ENCODE data around the gene GPN1.
"Not testable (repeated sequence)": the region's sequence is repeated elsewhere in the genome, so short reads cannot be mapped to it uniquely, and the experiment has no call there.

Gene GPN1

DNA sequence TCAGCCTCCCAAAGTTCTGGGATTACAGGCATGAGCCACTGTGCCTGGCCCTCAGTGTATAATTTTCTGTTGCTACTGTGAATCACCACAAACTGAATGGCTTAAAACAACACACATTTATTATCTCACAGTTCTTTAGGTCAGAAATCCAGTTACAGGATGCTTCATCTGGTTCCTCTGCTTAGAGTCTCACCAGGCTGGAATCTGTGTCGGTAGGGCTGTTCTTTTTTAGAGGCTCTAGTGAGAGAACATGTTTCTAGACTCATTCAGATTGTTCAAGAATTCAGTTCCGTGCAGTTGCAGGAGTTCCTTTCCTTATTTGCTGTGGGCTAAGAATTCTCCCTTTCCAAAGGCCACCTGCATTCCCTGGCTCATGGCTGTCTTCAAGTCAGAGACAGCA is 22.2 kb upstream of the GPN1 start:
- Mint-ChIP-seq H3K4me3 (no peak overlapping the region), H3K36me3 (ENCODE audit: low read depth) (peaks cover 81% of the 10 kb centered on the region), H3K27me3 (no peaks in the 10 kb centered on the region), H3K4me1 (ENCODE audit: low read depth) (peaks cover 6% of the 10 kb centered on the region), H3K27ac (peak overlapping the region; percentile 66), H3K9me3 (no peaks in the 10 kb centered on the region)
- no peak for DNase-seq

DNA sequence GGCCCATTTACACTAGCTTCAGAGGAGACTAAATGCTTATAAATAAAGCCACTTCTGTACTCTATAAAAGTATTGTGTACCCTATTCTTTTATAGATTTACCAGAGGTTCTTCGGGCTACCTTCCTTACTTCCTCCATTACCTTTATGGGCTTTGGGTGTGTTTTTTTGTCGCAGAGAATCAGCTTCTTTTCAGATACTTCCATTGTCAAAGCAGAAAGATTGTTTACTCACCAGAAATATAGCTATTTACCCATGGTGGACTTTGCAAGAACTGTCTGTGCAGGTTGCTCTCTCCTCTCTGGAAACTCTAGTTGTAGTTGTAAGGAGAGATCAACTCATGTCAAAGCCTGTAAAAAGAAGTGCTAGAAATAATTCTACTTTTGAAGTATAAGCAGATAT is 14.9 kb upstream of the GPN1 start:
- peaks cover 3% of the 10 kb centered on the region for H3K4me1 Mint-ChIP-seq (ENCODE audit: low read depth)
- no peaks in the 10 kb centered on the region for H3K27me3 Mint-ChIP-seq
- H3K9me3 Mint-ChIP-seq: no peaks in the 10 kb centered on the region
- no peak for DNase-seq
- no peak overlapping the region for H3K27ac Mint-ChIP-seq
- peaks cover 85% of the 10 kb centered on the region for H3K36me3 Mint-ChIP-seq (ENCODE audit: low read depth)
- no peak overlapping the region for H3K4me3 Mint-ChIP-seq

DNA sequence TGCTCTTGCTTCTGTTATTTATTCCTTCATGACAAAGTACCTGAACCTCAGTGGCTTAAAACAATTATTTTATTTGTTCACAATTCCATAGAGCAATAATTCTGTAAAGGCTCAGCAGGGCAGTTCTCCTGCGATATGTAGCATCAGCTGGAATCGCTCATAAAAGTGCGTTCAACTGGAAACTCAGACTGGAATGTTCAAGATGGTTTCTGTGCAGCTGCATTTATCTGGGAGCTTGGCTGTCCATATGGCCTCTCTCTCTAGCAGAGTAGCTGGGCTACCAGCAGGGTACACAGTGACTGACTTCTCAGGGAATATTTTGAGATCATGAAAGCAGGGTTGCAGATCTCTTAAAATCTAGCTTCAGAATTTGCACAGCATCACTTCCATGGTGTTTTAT is 13.5 kb upstream of the GPN1 start:
- Mint-ChIP-seq H3K27ac (peak overlapping the region; percentile 10), H3K4me3 (no peak overlapping the region), H3K4me1 (ENCODE audit: low read depth) (peaks cover 3% of the 10 kb centered on the region), H3K9me3 (no peaks in the 10 kb centered on the region), H3K27me3 (no peaks in the 10 kb centered on the region), H3K36me3 (ENCODE audit: low read depth) (peaks cover 84% of the 10 kb centered on the region)
- DNase-seq: no peak

DNA sequence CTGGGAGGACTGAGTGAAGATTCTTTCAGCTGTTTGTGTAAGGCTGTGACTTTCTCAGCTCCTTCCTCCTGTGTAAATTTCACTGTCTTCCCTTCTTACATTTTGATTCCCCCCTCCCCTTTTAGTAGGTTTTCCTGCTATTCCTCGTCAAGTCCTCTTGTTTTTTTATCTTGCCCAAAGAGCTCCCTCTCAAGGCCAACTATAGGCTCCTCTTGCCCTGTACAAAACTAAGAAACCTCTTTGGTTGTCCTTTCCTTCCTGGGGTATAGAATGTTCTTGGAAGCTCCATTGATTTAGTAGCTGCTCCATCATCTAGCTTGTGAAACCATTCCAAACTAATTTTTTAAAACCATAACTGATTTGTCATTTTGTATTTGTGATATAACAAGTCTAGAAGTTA is 7.3 kb upstream of the GPN1 start:
- H3K4me3 Mint-ChIP-seq: no peak overlapping the region
- DNase-seq: no peak
- peaks cover 80% of the 10 kb centered on the region for H3K36me3 Mint-ChIP-seq (ENCODE audit: low read depth)
- H3K27ac Mint-ChIP-seq: no peak overlapping the region
- peaks cover 5% of the 10 kb centered on the region for H3K4me1 Mint-ChIP-seq (ENCODE audit: low read depth)
- H3K9me3 Mint-ChIP-seq: no peaks in the 10 kb centered on the region
- no peaks in the 10 kb centered on the region for H3K27me3 Mint-ChIP-seq

DNA sequence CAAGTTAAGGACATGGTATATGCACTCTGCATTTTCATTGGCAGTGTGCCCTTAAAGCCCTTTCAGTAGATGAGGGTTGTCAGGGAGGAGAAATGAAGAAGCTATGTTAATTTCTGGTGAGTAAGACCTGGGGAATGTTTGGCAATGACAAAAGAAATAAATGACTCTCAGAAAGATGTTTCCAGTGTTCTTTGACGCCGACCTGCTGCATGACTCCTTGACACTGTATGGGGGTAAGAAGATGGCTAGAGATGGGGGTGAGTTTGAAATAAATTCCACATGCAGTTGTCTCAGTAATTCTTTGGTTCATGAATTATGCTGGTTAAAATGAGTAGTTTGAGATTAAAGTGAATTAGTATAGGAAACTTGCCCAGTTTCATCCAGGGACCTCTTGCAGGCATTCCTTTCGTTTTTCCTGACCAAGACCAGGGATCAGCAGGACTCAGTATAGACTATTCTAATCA is 5.9 kb upstream of the GPN1 start:
- Mint-ChIP-seq H3K4me3 (no peak overlapping the region), H3K27ac (peak overlapping the region; percentile 15), H3K36me3 (ENCODE audit: low read depth) (peaks cover 67% of the 10 kb centered on the region), H3K4me1 (ENCODE audit: low read depth) (peaks cover 5% of the 10 kb centered on the region), H3K9me3 (no peaks in the 10 kb centered on the region), H3K27me3 (no peaks in the 10 kb centered on the region)
- DNase-seq: no peak

DNA sequence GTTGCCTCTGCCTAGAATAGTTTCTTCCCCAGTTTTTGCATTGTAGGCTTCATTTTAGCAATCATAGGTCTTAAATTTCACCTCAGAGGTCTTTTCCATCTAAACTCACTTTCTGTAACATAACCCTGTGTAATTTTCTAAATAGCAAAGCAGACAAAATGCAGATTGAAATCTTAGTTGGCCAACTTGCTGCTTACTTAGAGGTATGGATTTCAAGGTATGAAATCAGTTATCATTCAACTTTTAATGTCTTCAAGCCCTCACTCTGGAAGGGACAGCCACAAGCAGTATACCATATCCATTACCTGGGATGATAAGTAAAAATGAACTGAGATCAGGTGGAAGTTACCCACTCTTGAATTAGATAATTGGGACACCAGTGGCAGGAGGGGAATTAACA is 3.9 kb upstream of the GPN1 start:
- Mint-ChIP-seq H3K4me3 (no peak overlapping the region), H3K27me3 (no peaks in the 10 kb centered on the region), H3K36me3 (ENCODE audit: low read depth) (peaks cover 51% of the 10 kb centered on the region), H3K4me1 (ENCODE audit: low read depth) (peaks cover 5% of the 10 kb centered on the region), H3K27ac (no peak overlapping the region), H3K9me3 (no peaks in the 10 kb centered on the region)
- DNase-seq: no peak

DNA sequence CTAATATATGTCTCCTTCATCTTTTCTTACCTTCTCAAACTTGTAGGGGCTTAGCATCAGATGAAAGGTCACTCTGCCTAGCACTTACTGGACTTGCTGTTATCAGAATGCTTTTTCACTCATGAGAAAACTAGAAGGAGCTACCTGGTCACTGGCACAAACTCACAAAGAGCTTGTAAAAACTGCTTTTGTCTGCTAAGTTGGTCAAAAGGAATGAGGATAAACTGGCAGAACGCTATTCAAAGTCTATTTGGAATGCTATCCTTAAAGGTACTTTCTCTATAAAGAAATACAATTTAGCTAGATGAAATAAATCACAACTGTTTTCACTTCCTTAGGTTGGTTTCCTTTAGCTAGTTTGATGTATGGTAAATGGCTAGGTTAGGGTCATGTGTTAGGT is 2.5 kb upstream of the GPN1 start:
- Mint-ChIP-seq H3K4me1 (ENCODE audit: low read depth) (peaks cover 15% of the 10 kb centered on the region), H3K36me3 (ENCODE audit: low read depth) (peaks cover 40% of the 10 kb centered on the region)
- DNase-seq, H3K9me3 Mint-ChIP-seq, H3K27me3 Mint-ChIP-seq, H3K27ac Mint-ChIP-seq, H3K4me3 Mint-ChIP-seq: not testable (repeated sequence)

DNA sequence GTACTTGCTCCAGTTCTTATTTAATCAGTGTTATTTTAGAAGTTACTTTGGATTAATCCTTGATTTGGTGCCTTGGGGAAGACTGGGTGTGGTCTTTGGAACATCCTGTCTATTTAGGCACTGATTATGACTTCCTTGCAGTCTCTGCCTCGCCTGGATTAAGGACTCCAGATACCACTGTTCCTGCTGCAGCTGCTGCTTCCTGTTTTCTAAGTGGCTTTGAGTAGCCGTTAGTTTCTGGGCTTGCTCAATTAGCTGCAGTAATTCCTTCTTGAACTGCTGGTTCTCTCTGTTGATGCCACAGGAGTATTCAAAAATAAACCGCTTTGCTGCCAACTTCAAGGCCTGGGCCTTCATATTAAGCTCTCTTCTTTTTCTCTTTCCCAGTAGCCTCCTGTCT is 1.9 kb upstream of the GPN1 start:
- peaks cover 21% of the 10 kb centered on the region for H3K4me1 Mint-ChIP-seq (ENCODE audit: low read depth)
- not testable (repeated sequence) for DNase-seq, H3K9me3 Mint-ChIP-seq, H3K27me3 Mint-ChIP-seq, H3K4me3 Mint-ChIP-seq
- peaks cover 34% of the 10 kb centered on the region for H3K36me3 Mint-ChIP-seq (ENCODE audit: low read depth)
- H3K27ac Mint-ChIP-seq: peak overlapping the region; percentile 33

DNA sequence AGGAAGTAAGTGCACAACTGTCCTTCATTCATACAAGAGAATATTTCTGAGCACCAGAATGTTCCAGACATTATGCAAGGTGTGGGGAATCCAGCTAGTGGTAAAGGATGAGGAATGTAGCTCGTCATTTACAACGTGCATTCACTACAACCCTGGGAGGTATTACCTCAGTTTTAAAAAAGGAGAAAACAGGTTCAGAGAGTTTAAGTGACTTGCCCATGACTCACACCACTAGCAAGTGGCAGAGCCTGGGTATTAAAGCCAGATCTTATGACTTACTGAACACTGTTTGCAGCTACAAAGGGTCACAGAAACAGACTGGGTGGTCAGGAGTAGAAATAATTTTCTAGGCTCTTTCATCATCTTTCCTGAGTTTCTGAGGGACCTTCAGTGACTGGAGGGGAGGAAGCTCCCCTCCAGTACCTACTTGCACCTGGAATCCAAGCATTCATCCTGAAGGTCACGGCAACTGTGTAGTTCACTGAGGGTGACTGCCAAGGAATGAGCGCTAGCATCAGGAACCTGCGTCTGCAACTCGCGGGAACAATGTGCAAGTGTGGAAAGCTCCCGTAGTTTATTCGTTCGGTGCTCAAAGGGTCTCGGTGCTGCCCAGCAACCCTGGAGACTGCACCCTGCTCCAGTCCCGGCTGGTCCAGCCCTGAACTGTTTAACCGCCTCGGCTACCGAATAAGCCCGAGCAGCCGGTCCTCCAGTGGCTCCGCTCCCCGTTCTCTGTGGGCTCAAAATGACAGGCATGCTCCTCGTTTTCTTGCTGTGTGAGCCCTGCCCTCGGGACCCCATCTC is 685 bp upstream of the GPN1 start:
- DNase-seq: no peak

DNA sequence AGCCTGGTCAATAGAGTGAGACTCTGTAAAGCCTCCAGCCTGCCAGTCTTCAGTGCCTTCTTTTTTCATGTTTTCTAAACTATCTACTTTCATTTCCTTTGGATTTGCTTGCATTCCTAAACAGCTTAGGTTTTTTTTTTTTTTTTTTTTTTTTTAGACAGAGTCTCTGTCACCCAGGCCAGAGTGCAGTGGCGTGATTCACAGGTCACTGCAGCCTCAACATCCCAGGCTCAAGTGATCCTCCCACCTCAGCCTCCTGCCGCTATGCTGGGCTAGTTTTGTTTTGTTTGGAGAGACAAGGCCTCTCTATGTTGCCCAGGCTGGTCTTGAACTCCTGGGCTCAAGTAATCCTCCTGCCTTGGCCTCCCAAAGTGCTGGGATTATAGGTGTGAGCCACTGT is 1.4 kb downstream of the GPN1 start:
- H3K4me3 Mint-ChIP-seq, H3K27me3 Mint-ChIP-seq, DNase-seq, H3K9me3 Mint-ChIP-seq, H3K27ac Mint-ChIP-seq: not testable (repeated sequence)
- Mint-ChIP-seq H3K4me1 (ENCODE audit: low read depth) (peaks cover 32% of the 10 kb centered on the region), H3K36me3 (ENCODE audit: low read depth) (peaks cover 12% of the 10 kb centered on the region)

More for the DNA sequence above, 685 bp upstream of the GPN1 start:
- no peaks in the 10 kb centered on the region for H3K27me3 Mint-ChIP-seq
- peaks cover 24% of the 10 kb centered on the region for H3K4me1 Mint-ChIP-seq (ENCODE audit: low read depth)
- no peak overlapping the region for H3K4me3 Mint-ChIP-seq
- no peak overlapping the region for H3K27ac Mint-ChIP-seq
- no peaks in the 10 kb centered on the region for H3K9me3 Mint-ChIP-seq
- H3K36me3 Mint-ChIP-seq (ENCODE audit: low read depth): peaks cover 21% of the 10 kb centered on the region

DNA sequence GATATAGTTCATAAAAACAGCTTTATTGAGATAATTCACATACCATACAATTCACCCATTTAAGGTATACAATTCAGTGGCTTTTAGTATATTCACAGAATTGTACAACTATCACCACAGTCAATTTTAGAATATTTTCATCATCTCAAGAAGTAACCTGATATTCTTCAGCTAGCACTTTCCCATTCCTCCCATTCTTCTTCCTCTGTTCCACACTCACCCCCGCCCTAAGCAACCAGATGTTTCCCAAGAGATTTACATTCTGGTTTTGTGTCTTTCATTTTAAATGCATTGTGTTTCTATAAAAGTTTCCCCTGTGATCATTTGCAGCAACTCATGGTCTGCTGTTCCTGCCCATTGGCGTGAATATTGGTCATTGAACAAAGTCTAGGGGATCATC is 5.4 kb downstream of the GPN1 start:
- H3K27ac Mint-ChIP-seq: no peak overlapping the region
- no peak for DNase-seq
- no peaks in the 10 kb centered on the region for H3K9me3 Mint-ChIP-seq
- H3K4me1 Mint-ChIP-seq (ENCODE audit: low read depth): peaks cover 62% of the 10 kb centered on the region
- H3K4me3 Mint-ChIP-seq: no peak overlapping the region
- H3K27me3 Mint-ChIP-seq: no peaks in the 10 kb centered on the region
- H3K36me3 Mint-ChIP-seq (ENCODE audit: low read depth): peaks cover 34% of the 10 kb centered on the region

DNA sequence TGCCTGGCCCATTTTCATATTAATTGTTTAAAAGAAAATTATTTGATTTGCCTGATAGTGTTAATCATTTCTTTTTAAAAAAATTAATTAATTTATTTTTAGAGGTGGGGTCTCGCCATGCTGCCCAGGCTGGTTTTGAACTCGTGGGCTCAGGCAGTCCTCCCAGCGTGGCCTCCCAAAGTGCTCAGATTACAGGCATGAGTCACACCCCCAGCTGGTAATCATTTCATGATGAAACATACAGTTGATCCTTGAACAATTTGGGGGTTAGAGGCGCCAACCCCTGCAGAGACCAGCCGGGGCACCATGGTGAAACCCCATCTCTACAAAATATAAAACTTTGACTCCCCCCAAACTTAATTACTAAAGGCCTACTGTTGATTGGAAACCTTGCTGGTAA is 7.9 kb downstream of the GPN1 start:
- H3K4me3 Mint-ChIP-seq: no peak overlapping the region
- no peak overlapping the region for H3K27ac Mint-ChIP-seq
- no peak for DNase-seq
- no peaks in the 10 kb centered on the region for H3K9me3 Mint-ChIP-seq
- H3K27me3 Mint-ChIP-seq: no peaks in the 10 kb centered on the region
- H3K4me1 Mint-ChIP-seq (ENCODE audit: low read depth): peaks cover 58% of the 10 kb centered on the region
- peaks cover 57% of the 10 kb centered on the region for H3K36me3 Mint-ChIP-seq (ENCODE audit: low read depth)

DNA sequence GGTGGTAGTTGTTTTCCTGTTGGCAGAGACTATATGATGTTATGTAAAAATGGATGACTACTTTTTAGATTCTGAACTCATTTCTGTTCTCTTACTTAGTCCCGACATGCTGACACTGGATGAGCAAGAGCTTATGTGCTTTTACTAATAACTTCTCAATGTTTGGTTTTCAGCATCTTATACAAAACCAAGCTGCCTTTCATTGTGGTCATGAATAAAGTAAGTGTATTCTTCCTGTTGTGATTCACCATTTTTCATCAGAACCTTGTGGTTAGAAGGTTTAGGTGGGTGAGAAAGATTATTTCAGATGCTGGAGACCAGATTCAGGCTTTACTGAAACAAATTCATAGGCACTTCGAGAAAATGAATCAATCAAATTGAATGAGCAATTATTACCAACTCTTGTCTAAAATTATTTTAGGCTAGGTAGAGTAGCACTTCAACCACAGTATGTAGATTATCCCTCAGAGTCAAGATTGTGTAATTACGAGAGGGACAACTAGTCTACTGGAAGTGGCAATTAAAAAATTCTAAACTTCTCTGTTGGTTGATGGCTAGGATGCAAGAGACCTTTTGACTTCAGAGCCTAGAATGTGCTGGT is 9.3 kb downstream of the GPN1 start:
- peaks cover 68% of the 10 kb centered on the region for H3K36me3 Mint-ChIP-seq (ENCODE audit: low read depth)
- no peaks in the 10 kb centered on the region for H3K27me3 Mint-ChIP-seq
- no peak for DNase-seq
- peak overlapping the region; percentile 69 for H3K4me3 Mint-ChIP-seq
- peak overlapping the region; percentile 99 for H3K27ac Mint-ChIP-seq
- H3K4me1 Mint-ChIP-seq (ENCODE audit: low read depth): peaks cover 50% of the 10 kb centered on the region
- H3K9me3 Mint-ChIP-seq: no peaks in the 10 kb centered on the region

DNA sequence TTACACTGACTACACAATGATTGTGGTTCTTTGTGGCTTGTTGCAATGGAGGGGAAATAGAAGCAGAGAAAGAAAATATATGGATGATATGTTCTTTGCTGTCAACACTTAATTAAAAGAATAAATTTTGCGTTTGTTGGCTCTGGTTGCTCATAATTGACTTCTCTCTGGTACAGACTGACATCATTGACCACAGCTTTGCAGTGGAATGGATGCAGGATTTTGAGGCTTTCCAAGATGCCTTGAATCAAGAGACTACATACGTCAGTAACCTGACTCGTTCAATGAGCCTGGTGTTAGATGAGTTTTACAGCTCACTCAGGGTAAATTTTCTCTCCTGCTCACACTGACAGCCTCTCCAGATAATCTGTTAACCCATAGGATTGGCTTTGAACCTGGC is 9.9 kb downstream of the GPN1 start:
- peak overlapping the region; percentile 69 for H3K4me3 Mint-ChIP-seq
- H3K27me3 Mint-ChIP-seq: no peaks in the 10 kb centered on the region
- no peak for DNase-seq
- H3K27ac Mint-ChIP-seq: peak overlapping the region; percentile 99
- no peaks in the 10 kb centered on the region for H3K9me3 Mint-ChIP-seq
- peaks cover 73% of the 10 kb centered on the region for H3K36me3 Mint-ChIP-seq (ENCODE audit: low read depth)
- H3K4me1 Mint-ChIP-seq (ENCODE audit: low read depth): peaks cover 49% of the 10 kb centered on the region

DNA sequence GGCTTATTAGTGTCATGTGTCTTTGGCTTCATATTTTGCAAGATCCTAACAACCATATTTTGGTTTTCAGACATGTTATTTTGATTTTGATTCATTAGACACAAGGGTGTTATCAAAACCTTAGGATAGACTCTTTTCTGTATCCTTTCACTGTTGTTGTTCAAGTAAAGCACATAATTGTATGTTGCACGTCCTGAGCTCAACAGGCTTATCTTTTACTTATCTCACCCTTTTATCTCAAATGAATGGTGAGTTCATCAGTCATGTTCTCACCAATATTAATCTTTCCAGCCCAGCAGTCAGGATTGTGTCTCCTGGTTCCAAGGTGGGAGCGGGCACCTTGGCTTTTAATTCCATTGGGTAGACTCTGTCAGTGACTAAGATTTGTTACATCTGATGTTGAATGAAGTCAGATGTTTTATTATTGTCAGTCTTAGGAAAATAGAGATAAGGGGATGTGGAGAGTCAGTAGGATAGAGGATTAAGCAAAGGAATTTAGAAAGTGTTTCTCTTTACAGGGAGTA is 11.9 kb downstream of the GPN1 start:
- no peak overlapping the region for H3K4me3 Mint-ChIP-seq
- H3K27ac Mint-ChIP-seq: no peak overlapping the region
- no peaks in the 10 kb centered on the region for H3K9me3 Mint-ChIP-seq
- no peak for DNase-seq
- no peaks in the 10 kb centered on the region for H3K27me3 Mint-ChIP-seq
- peaks cover 37% of the 10 kb centered on the region for H3K4me1 Mint-ChIP-seq (ENCODE audit: low read depth)
- H3K36me3 Mint-ChIP-seq (ENCODE audit: low read depth): peaks cover 78% of the 10 kb centered on the region
